DMS53 (cell line): ENCODE data around the gene MTHFR.

Experiments
- DNase-seq: peaks from one replicate; lab custom pipeline; 2025; lab: John Stamatoyannopoulos, UW

The MTHFR gene

DNA sequence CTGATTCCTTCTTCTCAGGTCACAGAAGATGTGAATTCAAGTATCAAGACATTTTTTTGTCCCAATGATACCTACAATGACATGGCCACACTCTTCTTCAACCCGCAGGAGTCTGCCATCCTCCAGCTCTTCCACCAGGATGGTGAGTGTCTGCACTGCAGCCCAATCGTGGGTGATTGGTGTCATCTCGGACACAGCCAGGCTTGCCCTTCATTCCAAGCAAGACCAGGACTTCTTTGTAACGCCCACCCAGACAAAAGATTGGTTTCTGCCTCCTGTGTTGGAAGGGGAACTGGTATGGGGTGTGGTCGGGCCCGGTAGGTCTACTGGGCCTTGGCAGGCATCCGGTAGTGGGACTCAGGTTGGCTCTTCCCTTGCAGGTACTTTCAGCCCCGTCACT, 27.7 kb upstream of the MTHFR start:
- no peak for DNase-seq

DNA sequence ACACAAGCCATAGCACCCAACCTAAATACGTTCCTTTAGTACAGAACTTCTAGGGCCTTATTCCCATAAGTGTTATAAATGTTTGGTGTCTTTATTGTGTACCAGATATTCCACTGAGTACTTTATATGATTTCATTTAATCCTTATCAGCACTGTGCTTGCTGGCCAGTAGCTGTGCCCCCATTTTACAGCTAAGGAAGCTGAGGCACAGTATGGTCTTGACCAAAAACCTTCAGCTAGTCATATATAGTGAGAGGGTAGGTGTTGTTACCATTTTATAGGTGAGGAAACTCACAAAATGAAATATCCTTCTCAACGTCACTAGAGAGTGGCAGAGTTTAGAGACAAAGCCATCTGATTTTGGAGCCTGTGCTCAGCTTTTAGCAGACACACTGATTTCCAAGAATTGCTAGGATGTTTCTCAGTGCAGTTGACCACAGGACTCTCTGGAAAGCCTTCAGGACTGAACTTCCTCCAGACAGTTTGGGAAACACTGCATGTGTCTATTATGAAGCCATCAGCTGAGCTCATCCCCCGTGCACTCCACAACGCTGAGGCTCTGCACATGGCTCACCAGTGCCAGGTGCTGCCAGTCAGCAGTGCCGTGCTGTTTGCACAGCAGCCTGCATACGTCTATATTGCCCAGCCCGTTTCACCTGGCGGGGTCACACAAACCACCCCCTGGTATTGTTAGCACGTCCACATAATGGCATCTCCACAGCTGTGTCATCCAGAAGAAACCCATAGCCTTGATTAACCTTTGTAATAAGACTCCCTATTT, 26.4 kb upstream of the MTHFR start:
- DNase-seq = no peak

DNA sequence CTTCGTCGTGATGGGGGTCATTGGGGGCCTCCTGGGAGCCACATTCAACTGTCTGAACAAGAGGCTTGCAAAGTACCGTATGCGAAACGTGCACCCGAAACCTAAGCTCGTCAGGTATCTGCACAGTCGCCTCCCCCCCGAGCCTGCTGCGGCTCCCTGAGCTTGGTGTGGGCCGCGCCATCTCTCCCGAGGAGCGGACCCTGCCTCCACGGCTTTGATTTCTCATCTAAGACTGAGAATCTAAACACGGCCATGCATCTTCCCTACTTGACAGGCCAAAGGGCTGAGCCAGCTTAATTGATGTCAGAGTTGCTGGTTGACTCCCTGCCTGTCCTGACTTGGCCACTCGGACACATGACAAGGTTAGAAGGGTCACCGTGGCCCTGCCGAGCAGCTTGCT, 22.7 kb upstream of the MTHFR start:
- DNase-seq = no peak

DNA sequence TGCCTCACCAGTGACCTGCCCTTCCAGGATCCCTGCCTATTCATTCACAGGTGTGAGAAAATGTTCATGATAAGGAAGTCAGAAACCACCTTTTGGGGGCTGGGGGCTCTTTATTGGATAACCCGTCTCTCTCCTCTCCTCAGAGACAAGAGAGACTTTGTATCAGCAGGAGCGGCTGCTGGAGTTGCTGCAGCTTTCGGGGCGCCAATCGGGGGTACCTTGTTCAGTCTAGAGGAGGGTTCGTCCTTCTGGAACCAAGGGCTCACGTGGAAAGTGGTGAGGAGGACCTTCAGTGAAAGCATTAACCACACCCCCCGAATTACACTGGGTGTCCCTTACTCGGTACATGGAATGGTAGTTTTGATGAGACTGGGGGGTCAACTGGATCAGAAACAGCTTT, 21.2 kb upstream of the MTHFR start:
- DNase-seq = no peak

DNA sequence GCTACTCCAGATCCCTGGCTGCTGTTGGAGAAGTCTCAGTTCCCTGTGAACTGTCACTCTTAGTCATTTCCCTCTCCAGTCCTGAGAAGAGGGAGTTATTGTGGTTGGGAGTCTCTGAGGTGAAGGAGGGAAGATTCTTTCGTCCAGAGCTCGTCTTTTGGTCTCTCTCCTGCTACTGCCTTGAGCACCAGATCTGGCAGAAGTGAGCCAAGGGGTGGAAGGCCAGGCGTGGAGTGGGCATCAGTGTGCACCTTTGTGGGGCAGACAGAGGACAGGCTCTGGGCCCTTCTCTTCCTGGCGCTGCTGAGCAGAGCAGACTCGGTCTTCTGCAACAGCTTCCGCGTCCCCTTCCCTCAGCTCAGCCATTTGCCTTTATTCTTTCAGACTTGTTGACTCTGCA, 19.4 kb upstream of the MTHFR start:
- DNase-seq = no peak

DNA sequence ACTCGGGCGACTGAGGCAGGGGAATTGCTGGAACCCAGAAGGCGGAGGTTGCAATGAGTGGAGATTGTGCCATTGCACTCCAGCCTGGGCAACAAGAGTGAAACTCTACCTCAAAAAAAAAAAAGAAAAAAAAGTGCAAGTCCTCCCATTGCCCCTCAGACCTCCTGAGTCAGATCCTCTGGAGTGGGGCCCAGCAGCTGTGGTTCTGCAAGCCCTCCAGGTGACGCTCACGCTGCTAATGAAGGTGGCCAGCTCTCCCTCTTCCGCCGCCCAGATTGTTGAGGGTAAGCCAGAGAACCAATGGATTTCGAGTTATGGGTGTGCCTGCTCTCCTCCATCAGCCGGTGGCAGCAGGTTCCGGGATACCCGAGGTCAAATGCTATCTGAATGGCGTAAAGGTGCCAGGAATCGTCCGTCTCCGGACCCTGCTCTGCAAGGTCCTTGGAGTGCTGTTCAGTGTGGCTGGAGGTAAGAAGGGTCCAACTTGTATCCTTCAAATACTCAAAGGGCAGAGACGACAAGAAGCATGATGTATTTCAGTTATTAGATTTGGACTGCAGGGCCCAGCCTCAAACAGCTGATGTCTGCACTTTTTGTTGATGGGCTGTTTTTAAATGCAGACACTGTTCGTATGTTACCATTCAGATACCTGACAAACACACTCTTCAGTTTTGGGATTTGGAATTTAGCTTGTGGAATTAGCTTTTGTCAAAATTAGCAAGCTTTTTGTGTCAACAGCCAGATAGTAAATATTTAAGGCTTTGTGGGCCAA, 17.8 kb upstream of the MTHFR start:
- no peak for DNase-seq

DNA sequence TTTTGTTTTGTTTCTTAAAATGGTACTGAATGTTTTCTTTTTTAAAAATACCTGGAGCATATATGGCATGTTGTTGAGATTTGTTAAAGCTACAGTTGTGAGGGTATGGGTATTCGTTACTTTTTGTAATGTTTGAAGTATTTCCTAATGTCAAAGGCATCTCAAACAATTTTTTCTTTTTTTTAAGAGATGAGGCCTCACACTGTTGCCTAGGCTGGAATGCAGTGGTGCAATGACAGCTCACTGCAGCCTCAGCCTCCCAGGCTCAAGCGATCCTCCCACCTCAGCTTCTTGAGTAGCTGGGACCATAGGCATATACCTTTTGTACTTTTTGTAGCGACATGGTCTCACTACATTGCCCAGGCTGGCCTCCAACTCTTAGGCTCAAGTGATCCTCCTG, 16.3 kb upstream of the MTHFR start:
- DNase-seq = no peak

DNA sequence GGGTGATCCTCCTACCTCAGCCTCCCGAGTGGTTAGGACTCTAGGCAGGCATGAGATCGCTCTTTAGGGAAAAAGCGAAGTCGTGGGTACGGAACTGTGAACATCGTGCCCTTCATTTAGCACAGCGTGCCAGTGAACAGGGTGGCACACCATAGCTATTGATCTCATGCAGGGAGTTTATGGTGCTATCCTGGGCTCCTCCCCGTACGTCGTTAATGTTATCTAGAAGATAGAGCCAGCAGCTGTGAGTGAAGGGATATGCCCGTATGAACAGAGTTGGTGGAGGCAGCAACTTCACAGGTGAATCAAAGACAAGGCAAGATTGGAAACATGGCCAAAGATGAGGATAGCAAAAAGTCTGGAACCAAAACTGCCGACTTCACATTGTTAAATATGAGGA, 11.4 kb upstream of the MTHFR start:
- DNase-seq = no peak

DNA sequence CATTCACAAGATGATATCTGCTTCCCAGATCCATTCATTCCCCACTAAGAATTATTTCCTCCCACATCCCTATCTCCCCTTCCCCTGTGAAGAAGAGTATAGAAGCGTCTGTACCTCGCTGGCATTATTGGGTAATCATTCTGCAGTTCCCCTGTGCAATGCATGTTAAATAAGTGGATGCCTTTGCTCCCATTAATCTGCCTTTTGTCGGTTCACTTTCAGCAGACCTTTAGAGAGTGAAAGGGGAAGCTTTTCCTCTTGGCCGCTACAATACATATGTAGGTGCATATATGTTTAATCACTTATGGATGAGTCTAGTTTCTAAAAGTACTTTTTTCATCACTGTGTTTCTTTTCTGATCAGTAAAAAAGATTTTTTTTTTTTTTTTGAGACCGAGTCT, 7.3 kb upstream of the MTHFR start:
- DNase-seq = no peak

DNA sequence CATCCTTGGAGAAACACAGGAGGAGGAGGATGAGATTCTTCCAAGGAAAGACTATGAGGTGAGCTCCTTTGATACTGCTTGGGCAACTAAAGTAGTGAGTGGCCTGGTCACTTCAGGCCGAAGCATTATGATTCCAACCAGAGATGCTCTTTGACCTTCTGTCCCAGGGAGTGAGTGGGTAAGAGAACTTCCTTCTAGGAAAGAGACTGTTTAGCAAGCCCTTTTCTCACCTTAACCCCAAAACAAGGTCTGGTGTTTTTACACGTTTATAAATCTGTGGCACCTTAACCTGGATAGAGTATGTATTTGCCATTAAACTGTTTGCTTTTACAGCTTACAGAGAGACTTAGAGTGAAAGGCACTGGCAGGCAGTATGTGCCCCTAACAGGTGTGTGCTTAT, 1.4 kb upstream of the MTHFR start:
- DNase-seq = no peak

DNA sequence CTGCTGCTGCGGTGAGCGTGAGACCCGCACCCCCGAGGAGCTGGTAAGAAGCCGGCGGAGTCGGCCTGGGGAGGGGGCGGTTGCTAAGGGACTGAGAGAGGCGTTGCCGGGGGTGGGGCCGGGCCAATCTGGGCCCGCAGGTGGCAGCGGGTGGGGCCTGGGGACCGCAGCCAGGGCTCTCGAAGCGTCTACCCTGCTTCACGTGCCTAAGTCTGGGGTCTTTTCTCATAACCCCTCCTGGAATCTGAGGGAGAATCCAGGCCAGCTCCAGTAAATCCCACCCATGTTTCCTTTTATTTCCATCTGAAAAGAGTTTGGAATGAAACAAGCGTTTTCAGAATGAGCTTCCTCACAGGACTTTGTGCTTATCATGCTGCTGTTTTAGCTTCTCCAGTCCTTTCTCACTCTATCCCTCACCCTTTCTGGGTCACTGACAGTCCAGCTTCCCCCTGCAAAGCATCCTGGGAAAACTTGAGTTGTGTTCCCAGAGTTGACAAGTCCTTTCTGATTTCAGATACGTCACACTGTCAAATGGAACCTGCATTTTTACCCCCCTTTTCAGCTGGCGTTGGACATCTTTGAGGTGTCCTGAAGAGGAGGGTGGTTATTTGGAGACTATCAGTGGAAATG, 658 bp upstream of the MTHFR start:
- peak; percentile 91 for DNase-seq

DNA sequence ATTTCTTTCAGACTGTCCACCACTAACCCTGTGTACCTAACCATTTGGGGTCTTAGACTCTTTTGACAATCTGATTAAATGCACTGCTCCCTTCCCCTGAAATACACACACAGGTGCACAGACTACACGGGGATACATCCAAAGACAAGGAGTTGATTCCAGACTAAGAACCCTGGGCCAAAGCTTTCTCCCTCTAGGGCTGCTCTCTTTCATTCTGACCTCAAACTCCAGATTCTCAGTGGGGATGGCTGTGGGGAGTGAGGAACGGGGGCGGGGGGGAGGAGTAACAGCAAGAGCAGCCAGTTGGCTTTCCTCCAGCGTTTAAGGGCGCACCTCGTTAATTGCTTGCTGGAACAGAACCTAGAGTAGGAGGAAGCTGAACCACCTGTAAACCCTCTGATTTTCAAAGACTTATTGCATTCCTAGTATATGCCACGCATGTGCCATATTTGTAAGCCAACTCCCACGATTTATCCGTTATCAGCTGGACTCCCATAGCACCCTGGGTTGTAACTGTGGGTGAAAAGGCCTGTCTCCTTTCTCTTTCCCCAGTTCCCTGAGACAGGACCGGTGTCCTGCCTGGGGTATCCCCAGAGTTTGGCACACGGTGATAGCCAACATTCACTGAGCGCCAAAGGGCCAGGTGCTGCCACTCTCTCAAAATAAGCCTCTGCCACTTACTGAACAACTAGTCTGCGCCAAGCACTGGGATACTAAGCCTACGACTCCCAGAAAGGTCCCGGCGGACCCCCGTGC, 920 bp downstream of the MTHFR start:
- peak; percentile 66 for DNase-seq

DNA sequence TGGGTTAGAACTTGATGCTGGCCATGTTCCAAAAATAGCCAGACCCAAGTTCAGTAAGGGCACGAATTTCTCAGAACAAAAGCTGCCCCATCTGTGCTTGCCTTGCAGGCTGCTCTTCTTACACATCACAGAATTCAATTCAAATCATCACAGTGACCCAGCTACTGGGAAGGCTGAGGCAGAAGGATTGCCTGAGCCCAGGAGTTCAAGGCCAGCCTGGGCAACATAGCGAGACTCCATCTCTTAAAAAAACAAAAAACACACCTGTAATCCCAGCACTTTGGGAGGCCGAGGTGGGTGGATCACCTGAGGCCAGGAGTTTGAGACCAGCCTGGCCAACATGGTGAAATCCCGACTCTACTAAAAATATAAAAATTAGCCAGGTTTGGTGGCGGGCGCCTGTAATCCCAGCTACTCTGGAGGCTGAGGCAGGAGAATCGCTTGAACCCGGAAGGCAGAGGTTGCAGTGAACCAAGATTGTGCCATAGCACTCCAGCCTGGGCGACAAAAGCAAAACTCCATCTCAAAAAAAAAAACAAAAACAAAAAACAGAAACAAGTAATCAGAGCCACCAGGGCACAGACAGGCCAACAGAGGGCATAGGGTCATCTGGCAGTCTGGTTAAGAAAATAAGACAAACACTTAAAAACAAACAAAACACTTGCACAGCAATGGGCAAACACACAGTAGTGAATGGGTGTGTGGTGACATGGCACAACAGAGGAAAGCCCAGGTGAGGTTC, 1.7 kb downstream of the MTHFR start:
- peak; percentile 82 for DNase-seq

DNA sequence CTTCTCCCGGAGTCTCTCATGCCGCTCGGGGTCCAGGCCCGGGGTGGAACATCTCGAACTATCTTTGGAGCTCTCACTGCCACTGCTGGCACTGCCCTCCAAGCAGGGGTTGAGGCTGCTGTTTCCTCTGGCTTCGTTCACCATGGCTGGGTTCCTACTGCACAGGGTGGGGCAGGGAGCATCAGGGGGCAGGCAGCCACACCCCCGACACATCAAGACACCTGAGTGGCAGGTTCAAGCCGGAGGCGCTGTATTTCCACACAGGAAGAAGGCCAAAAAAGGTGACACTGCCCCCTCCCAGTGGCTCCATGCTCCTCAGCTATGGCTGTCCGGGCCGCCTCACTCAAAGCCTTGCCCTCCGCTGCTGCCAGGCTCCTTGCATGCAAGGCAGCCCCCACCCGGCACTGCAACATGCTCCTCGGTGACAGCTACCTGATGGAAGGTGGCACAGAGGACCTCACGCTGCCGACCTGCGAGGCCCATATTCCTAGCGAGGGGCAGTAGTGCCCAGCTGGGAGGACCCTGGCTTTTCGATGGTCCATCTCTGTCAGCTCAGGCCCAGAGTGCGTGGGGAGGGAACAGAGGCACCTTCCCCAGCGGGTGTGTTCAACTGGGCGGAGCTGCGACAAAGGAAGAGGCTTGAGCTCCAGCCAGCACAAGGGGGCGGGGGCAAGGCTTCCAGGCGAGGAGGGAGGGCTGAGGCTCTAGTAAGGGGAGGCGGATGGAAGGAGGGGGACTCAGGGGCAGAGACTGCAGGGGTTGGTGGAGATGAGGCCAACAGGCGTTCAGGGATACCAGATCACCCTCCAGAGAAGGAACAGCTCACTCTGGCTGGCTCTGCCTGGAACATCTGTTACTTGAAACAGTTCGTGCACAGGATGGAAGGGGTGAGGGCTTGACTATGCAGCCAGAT, 2.5 kb downstream of the MTHFR start:
- DNase-seq = no peak

DNA sequence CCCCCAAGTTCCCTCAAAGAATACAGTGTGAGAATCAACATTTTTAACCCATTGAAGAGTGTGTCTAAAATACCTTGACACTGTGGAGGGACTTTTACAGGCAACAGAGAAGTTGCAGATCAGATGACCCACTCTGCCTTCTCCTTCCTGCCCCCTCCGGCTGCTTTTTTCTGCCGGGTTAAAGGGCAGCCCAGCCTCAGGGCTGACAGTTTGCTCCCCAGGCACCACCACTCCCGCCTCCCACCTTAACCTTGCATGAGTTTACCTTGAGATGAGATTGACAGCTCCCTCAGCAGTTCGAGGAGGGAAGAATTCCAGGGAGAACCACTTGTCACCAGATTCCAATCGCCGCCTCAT, 3.2 kb downstream of the MTHFR start:
- no peak for DNase-seq

DNA sequence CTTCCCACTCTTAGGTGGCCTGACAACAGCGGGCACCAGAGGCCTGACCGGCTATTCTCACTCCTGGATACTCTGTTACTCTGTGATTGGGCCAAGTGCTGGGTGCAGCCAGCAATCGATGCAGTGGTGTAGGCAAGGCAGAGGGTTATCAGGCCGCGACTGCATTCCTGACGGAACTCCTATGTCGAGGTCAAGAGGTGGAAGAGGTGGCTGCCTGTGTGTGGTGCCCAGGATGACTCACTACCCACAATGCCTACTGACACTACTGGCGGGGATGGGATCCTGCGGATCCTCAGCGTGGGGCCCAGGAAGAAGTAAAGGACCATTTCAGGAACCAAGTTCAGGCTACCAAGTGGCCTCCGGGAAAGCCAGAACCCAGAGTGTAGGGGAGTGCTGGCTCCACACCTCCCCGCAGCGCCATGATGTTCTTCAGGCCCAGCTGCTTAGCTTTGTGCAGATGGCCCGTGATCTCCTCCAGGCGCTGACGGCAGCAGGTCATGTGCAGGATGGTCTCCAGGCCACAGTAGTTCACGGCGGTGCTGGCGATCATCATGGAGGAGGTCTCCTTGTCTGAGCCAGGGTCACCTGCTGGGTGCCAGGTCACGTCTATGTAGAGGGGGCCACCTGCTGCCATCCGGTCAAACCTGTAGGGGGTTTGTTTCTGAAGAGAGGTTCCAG, 4.9 kb downstream of the MTHFR start:
- DNase-seq = no peak

DNA sequence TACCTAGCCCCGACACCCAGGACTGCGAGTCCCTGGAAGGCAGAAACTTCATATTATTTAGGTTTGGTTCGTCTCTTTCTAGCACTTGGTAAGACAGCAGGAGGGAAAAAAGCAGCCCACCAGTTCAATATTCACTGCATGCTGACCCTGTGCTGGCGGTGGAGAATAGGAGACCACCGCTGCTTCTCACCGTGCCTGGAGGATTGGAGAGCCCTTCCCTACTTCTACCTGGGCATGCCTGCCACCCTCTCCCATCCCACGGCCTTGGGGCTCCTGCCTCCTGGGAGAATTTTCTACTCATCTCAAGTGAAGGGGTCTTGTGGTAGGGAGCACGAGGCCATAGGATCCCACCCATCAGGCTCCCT, 5.4 kb downstream of the MTHFR start:
- no peak for DNase-seq

DNA sequence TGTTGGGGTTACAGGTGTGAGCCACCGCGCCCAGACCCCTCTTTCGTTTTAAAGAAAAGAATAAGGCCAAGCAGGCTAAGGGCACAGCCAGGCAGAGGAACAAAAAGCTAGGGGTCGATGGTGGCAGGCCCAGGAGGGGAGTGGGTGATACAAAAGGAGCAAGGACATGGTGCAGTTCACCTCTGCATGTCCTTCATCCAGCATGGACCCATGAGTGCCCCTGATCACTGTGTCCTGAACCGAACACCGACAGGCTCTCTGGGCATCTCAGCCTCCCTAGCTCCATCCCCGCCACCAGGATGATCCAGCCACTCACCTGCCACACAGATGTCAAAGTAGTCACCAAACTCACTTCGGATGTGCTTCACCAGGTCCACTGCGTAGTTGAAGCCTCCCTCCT, 5.9 kb downstream of the MTHFR start:
- DNase-seq = no peak

DNA sequence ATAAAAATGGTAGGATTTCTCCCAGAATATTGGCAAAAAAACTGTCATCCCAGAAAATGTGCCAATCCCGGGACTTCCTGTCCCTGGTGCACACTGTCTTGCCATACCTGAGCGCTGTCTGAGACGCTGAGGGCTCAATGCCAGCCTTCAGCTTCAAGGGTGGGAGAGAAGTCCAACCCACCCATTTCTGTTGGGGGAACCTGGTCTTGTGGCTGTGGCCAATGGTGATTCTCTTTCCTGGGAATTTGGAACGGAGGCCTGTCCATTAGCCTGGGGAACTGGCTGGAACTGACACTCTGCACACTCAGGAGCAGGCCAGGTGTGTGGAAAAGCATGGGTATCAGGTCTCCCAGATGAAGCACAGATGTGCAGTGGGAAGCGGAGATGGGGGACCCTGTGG, 6.7 kb downstream of the MTHFR start:
- no peak for DNase-seq

DNA sequence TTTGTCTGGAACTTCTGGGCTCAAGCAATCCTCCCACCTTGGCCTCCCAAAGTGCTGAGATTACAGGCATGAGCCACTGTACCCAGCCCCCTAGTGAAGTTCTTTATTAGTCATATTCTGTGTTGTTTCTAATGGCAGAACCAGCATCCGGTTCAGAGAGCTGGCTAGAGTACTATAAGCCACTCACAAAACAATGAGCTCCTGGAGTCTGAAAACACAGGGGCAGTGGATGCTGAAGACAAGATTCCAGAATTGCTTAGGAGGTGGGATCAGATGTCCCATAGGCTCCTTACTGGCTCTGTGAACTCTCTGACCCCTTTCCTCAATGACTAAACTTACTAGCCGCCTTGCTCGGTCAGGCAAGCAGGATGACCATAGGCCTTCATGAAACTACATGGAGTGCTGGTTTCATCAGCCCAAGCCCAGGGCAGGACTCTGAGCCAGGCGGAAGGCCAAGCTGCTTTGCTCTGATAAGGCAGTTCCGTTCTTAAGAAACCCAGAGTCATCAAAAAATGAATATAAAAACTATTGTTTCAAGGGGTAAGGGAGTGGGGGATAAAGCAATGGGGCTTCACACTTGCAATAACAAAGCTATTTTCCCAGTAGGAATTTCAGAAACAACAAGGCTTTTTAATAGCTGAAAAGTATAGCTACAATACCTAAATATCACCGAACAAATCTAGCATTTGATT, 8.1 kb downstream of the MTHFR start:
- DNase-seq = no peak
